ENCODE data around the gene ITGB1. TPM values are rescaled to one million over a fixed set of nuclear protein-coding genes. Genes with fewer than 3 reads are reported as not detected.

The ITGB1 gene
- total and polyA plus RNA-seq, 2 experiments from 2014 or later, result 317 to 439 TPM

DNA sequence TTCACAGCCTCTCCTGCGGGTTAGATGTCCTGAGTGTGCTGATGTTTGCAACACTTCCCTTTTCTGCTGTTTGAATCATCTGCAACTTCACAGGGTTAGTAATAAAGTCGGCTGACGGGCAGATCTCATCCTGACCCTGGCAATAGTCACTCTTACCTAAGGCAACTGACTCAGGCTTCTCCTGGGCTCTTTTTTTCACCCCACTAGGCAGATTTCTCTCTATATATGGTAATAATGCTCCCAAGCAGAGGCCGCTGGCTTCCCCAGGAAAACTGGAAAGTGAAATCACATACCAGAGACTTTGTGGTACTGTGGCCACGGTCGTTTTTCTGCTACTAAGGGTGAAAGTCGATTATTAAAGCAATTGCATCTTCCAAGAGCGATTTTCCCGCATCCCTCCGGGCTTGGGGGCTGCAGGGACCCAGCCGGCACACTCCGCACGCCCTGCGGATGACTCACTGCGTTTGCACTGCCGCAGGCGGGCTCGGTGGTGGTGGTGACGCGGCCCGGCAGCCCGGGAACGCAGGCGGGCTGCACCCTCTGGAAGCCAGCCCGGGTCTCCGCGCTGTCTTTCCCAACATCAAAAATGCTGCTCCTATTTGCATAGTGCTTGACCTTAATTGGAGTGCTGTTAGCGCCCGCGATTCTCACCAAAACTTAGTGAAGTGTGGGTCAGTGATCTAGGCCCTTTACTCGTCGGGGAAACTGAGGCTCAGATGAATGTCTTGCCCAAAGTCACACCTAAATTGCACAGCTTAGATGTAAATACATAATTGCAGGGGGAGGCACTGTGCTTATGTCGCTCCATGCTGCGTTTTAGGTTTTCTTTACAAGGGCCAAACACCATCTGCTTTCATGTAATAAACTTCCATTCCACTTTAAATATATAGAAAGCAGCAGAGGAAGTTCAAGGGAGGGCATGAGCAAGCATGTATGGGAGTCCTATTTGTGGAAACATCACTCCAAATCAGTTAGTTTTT, 47.6 kb upstream of the ITGB1 start:
- Mint-ChIP-seq H3K36me3 (ENCODE audit: low read depth) (no peaks in the 10 kb centered on the region), H3K27me3 (ENCODE audit: insufficient read depth, low read depth, poor library complexity) (peaks cover 5% of the 10 kb centered on the region), H3K4me3 (peak overlapping the region; percentile 63), H3K4me1 (peaks cover 26% of the 10 kb centered on the region), H3K27ac (peak overlapping the region; percentile 87), H3K9me3 (no peaks in the 10 kb centered on the region)
- Histone ChIP-seq H3K4me1 (ENCODE audit: insufficient read depth) (peaks cover 21% of the 10 kb centered on the region), H4K20me1 (replicated peaks; ENCODE audit: insufficient read depth) (no peaks in the 10 kb centered on the region), H3K9me2 (ENCODE audit: insufficient read depth) (no peaks in the 10 kb centered on the region), H3K79me2 (replicated peaks; ENCODE audit: insufficient read depth) (no peaks in the 10 kb centered on the region), H3K27ac (ENCODE audit: low read depth) (peak overlapping the region; percentile 77), H3K4me3 (peak overlapping the region; percentile 49), H3K36me3 (ENCODE audit: insufficient read depth) (no peaks in the 10 kb centered on the region), H3K4me2 (peak overlapping the region; percentile 73), H3K27me3 (ENCODE audit: insufficient read depth) (no peaks in the 10 kb centered on the region), H2AFZ (peak overlapping the region; percentile 72), H3F3A (replicated peaks; ENCODE audit: low read depth) (no peaks in the 10 kb centered on the region)
- ATAC-seq (peak; percentile 97), DNase-seq (ENCODE audit: low spot score) (peak; percentile 90)
- TF ChIP-seq CREB1 (CRISPR knock-in tag; IDR thresholded peaks at IDR 0.05; ENCODE audit: low read depth), result peak; percentile 81
- TF ChIP-seq POLR2AphosphoS5 (IDR thresholded peaks at IDR 0.05; ENCODE audit: low read depth), result peak; percentile 32; the same call in 1 of the 2 replicates
- TF ChIP-seq EZH2phosphoT487 (IDR thresholded peaks at IDR 0.05; ENCODE audit: unreplicated experiment), result no peak

GRCh38 chr10:33001908-33002492, 44.0 kb upstream of the ITGB1 start:
- no peak for DNase-seq (ENCODE audit: low spot score)
- H3F3A ChIP-seq (replicated peaks; ENCODE audit: low read depth), result no peaks in the 10 kb centered on the region
- H4K20me1 ChIP-seq (replicated peaks; ENCODE audit: insufficient read depth), result no peaks in the 10 kb centered on the region
- Mint-ChIP-seq H3K9me3 (0 out of 3 replicates have a peak, but pooled peaks cover 3% of the 10 kb centered on the region), H3K27me3 (ENCODE audit: insufficient read depth, low read depth, poor library complexity) (peaks cover 4% of the 10 kb centered on the region), H3K27ac (peak overlapping the region; percentile 31; the same call in 1 of the 2 replicates), H3K4me3 (no peak overlapping the region), H3K4me1 (peaks cover 8% of the 10 kb centered on the region), H3K36me3 (ENCODE audit: low read depth) (no peaks in the 10 kb centered on the region)
- no peak overlapping the region for H3K27ac ChIP-seq (ENCODE audit: low read depth)
- no peak overlapping the region for H3K4me2 ChIP-seq
- H3K4me3 ChIP-seq, result no peak overlapping the region
- no peaks in the 10 kb centered on the region for H3K79me2 ChIP-seq (replicated peaks; ENCODE audit: insufficient read depth)
- H3K36me3 ChIP-seq (ENCODE audit: insufficient read depth), result no peaks in the 10 kb centered on the region
- no peak for ATAC-seq
- peaks cover 7% of the 10 kb centered on the region; the same call in 1 of the 2 replicates for H3K4me1 ChIP-seq (ENCODE audit: insufficient read depth)
- H3K27me3 ChIP-seq (ENCODE audit: insufficient read depth), result no peaks in the 10 kb centered on the region
- H2AFZ ChIP-seq, result no peak overlapping the region
- H3K9me2 ChIP-seq (ENCODE audit: insufficient read depth), result no peaks in the 10 kb centered on the region
- TF ChIP-seq JUNB (IDR thresholded peaks at IDR 0.05; ENCODE audit: unreplicated experiment) (no peak), ZNF331 (CRISPR knock-in tag; IDR thresholded peaks at IDR 0.05; ENCODE audit: low read depth) (no peak), ZNF462 (CRISPR knock-in tag; IDR thresholded peaks at IDR 0.05) (no peak), POLR2AphosphoS5 (IDR thresholded peaks at IDR 0.05; ENCODE audit: low read depth) (no peak)
- TF ChIP-seq, protein P1, sequence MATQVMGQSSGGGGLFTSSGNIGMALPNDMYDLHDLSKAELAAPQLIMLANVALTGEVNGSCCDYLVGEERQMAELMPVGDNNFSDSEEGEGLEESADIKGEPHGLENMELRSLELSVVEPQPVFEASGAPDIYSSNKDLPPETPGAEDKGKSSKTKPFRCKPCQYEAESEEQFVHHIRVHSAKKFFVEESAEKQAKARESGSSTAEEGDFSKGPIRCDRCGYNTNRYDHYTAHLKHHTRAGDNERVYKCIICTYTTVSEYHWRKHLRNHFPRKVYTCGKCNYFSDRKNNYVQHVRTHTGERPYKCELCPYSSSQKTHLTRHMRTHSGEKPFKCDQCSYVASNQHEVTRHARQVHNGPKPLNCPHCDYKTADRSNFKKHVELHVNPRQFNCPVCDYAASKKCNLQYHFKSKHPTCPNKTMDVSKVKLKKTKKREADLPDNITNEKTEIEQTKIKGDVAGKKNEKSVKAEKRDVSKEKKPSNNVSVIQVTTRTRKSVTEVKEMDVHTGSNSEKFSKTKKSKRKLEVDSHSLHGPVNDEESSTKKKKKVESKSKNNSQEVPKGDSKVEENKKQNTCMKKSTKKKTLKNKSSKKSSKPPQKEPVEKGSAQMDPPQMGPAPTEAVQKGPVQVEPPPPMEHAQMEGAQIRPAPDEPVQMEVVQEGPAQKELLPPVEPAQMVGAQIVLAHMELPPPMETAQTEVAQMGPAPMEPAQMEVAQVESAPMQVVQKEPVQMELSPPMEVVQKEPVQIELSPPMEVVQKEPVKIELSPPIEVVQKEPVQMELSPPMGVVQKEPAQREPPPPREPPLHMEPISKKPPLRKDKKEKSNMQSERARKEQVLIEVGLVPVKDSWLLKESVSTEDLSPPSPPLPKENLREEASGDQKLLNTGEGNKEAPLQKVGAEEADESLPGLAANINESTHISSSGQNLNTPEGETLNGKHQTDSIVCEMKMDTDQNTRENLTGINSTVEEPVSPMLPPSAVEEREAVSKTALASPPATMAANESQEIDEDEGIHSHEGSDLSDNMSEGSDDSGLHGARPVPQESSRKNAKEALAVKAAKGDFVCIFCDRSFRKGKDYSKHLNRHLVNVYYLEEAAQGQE (IDR thresholded peaks at IDR 0.05; ENCODE audit: unreplicated experiment), result no peak
